ENCODE data around the gene ADCY5.

Gene ADCY5

DNA sequence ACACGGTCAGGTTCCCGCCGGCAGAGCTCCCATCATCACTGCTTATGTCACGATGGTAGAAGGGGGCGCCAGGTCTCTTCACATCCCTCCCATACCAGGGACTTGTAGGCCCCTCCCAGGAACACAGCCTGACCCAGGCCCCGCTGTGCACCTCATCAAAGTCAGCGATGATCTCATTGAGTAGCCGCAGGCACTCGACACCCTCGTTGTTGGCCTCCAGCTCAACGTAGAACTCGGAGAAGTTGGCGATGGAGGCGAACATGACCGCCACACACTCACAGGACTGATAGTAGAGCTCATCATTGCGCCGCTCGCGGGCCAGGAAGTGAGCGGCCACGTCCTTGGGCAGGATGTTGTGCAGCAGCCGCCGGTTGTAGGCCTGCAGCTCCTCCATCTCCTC, 157.9 kb downstream of the ADCY5 start:
- no peaks in the 10 kb centered on the region for H3K27me3 ChIP-seq (ENCODE audit: low read depth, low read length)
- H3K4me3 ChIP-seq (ENCODE audit: low read depth in 1 of 2, low read length in 2 of 2): no peak overlapping the region
- H3K4me1 ChIP-seq (ENCODE audit: control insufficient read depth in 1 of 2, insufficient read depth in 2 of 2, low read length in 2 of 2): no peaks in the 10 kb centered on the region
- H3K9me3 ChIP-seq (ENCODE audit: control insufficient read depth in 1 of 2, low read length in 2 of 2): no peaks in the 10 kb centered on the region
- H3K36me3 ChIP-seq (ENCODE audit: control insufficient read depth in 1 of 2, insufficient read depth in 2 of 2, low read length in 2 of 2): peaks cover 0 to 61% of the 10 kb centered on the region in 2 donors
- H3K27ac ChIP-seq (ENCODE audit: low read length): no peak overlapping the region

DNA sequence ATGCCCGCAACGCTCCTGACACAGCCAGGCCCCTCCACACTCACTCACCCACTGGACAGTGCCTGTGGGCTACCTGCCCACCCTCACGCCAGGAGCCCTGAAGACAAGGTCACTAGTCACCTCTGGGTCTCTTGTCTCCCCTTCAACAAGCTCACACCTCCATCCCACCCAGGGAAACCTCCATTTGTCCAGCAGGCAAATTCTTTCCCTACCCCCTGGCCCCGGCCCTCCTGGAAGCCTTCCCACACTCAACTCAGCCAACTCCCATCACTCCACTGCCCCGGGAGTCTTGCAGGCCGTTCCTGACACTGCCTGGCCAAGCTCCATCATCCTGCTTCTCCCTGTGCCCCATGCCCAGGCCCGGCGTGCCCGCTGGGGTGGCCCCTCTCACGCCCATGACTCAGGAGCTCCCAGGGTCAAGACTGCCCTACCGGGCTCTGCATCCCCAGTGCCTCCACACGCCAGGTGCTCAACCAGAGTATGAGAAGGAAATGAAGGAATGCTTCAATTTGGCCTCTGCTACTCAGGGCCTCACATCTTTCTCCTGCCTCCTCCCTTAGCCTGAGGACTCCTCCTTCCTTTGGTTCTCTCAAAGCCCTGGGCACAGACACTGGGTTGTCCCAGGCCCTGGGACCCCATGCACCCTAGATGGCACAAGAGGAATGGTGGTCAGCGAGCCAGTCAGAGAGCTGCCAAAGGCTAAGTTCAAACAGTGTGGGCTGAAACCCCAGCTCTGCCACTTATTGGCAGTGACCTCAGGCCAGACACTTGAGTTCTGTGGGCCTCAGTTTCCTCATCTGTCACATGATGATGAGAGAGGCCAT, 158.6 kb downstream of the ADCY5 start:
- no peaks in the 10 kb centered on the region for H3K27me3 ChIP-seq (ENCODE audit: low read depth, low read length)
- H3K27ac ChIP-seq (ENCODE audit: low read length): no peak overlapping the region
- H3K36me3 ChIP-seq (ENCODE audit: control insufficient read depth in 1 of 2, insufficient read depth in 2 of 2, low read length in 2 of 2): peaks cover 0 to 68% of the 10 kb centered on the region in 2 donors
- H3K4me3 ChIP-seq (ENCODE audit: low read depth in 1 of 2, low read length in 2 of 2): no peak overlapping the region
- no peaks in the 10 kb centered on the region for H3K9me3 ChIP-seq (ENCODE audit: control insufficient read depth in 1 of 2, low read length in 2 of 2)
- no peaks in the 10 kb centered on the region for H3K4me1 ChIP-seq (ENCODE audit: control insufficient read depth in 1 of 2, insufficient read depth in 2 of 2, low read length in 2 of 2)

DNA sequence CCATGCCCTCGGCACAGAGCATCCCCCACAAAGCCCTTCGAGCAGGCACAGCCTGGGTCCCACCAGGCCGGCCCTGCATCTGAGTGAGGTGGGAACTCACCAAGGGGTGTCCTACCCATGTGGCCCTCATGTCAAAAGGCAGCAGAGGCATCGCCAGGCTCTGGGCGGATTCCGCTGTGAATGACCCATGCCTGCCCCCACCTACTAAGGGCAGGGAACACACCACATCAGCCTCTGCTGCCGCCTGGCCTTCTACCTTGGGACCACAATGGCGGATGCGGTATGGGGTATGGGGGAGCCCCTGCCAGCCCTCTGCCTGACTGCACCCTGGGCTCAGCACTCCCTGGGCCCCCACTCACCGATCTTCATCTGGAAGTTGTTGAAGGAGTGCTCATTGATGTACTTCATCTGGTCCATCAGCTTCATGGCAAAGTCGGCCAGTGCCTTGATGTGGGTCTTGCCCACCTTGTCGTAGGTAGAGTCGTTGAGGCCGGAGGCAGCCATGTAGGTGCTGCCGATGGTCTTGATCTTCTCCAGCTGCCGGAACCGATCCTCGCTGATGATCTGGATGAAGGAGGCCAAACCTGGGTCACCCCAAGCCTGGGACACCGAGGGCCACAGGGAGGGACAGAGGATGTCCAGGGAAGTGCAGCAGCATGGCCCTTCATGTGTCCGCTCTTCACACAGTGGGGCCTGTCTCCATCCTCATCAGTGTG, 159.3 kb downstream of the ADCY5 start:
- H3K36me3 ChIP-seq (ENCODE audit: control insufficient read depth in 1 of 2, insufficient read depth in 2 of 2, low read length in 2 of 2): peaks cover 0 to 68% of the 10 kb centered on the region in 2 donors

DNA sequence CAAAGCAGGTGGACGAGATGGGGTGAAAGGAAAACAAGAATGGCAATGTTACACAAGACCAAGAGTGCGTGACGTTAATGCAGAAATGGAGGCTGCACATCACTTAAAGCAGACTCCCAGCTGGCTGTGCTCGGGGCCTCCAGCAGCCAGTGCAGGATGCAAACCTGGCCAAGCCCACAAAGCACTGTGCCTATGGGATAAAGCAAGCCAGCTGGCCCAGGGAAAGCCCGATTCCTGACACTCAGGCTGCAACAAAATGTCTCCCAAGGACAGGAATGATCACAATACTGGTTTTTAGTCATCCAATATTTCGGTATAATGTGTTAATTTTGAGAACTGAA, 161.0 kb downstream of the ADCY5 start:
- Histone ChIP-seq H3K36me3 (ENCODE audit: control insufficient read depth in 1 of 2, insufficient read depth in 2 of 2, low read length in 2 of 2) (peaks cover 0 to 70% of the 10 kb centered on the region in 2 donors), H3K4me3 (ENCODE audit: low read depth in 1 of 2, low read length in 2 of 2) (no peak overlapping the region), H3K27ac (ENCODE audit: low read length) (no peak overlapping the region), H3K4me1 (ENCODE audit: control insufficient read depth in 1 of 2, insufficient read depth in 2 of 2, low read length in 2 of 2) (no peaks in the 10 kb centered on the region), H3K27me3 (ENCODE audit: low read depth, low read length) (no peaks in the 10 kb centered on the region), H3K9me3 (ENCODE audit: control insufficient read depth in 1 of 2, low read length in 2 of 2) (no peaks in the 10 kb centered on the region)

More for the DNA sequence above, 159.3 kb downstream of the ADCY5 start:
- Histone ChIP-seq H3K9me3 (ENCODE audit: control insufficient read depth in 1 of 2, low read length in 2 of 2) (no peaks in the 10 kb centered on the region), H3K4me1 (ENCODE audit: control insufficient read depth in 1 of 2, insufficient read depth in 2 of 2, low read length in 2 of 2) (no peaks in the 10 kb centered on the region), H3K27ac (ENCODE audit: low read length) (no peak overlapping the region), H3K4me3 (ENCODE audit: low read depth in 1 of 2, low read length in 2 of 2) (no peak overlapping the region), H3K27me3 (ENCODE audit: low read depth, low read length) (no peaks in the 10 kb centered on the region)

DNA sequence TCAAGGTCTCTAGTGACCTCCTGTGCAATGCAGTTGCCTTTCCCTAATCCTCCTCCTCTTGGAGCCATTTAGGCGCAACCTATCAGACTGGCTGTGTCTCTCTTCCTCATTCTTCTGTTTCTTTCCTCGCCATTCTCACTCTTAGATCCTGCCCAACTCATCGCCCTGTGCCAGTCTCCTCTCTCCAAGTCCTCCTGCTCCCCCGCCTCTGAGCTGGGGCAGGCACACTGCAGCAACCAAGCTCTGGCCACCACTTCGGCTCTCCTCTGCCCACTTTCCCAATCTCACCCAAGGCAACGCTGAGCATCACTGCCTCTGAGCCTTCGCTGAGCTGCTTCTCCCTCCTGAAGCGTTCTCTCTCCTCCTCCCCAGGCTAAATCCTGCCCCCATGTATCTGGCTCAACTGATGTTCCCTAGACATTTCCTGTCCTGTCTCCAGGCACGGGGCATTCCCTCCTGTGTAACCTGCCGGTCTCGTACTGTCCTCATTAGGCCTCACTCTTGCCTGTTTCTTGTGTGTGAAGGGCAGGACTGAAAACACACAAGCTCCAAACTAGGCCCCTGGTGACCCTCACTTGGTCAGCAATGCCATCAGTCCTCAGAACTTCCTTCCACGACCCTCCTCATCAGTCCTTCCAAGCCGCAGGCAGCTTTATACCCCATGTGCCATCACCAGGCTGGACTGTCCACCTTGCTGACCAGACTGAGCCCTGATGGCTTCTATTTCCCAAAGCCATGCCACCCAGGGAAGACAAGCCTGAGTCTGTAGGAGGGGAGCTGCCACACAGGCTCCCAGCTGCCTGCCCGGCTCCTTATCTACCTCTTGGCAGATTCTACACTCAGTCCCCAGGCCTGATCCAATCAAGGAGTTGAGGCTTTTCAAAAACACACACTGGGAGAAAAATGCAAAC, 161.6 kb downstream of the ADCY5 start:
- Histone ChIP-seq H3K27me3 (ENCODE audit: low read depth, low read length) (no peaks in the 10 kb centered on the region), H3K36me3 (ENCODE audit: control insufficient read depth in 1 of 2, insufficient read depth in 2 of 2, low read length in 2 of 2) (peaks cover 0 to 70% of the 10 kb centered on the region in 2 donors), H3K27ac (ENCODE audit: low read length) (no peak overlapping the region), H3K4me3 (ENCODE audit: low read depth in 1 of 2, low read length in 2 of 2) (no peak overlapping the region), H3K9me3 (ENCODE audit: control insufficient read depth in 1 of 2, low read length in 2 of 2) (no peaks in the 10 kb centered on the region), H3K4me1 (ENCODE audit: control insufficient read depth in 1 of 2, insufficient read depth in 2 of 2, low read length in 2 of 2) (no peaks in the 10 kb centered on the region)

DNA sequence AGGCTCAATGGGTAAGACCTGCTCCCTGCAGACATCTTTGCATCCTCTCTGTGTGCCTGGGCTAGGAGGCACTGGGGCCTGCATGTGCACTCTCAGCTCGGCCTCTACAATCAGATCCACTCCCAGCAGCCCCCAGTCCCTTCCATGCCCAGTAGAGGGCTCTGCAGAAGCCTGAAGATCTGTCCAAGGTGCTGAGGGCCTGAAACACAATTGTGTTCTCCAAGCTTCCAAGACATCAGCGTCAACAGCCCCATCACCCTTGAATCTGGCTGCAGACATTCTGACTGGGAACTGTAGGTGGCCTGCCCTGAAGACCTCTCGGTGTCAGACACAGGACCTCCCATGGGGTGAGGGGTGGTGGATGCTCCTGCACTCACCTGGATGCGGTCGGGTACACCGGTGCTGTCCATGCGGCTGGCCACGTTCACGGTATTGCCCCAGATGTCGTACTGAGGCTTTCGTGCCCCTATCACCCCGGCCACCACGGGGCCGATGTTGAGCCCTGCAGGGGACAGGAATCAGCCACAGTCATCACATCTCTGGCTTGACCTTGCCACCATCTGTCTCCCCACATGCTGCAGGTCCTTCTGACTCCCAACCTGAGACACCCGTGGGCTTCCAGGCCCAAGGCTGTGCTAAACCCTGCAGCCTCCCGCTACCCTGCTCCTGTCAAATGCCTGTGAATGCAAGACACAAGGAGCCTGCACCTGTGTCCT, 162.4 kb downstream of the ADCY5 start:
- H3K27me3 ChIP-seq (ENCODE audit: low read depth, low read length): no peaks in the 10 kb centered on the region
- peaks cover 0 to 69% of the 10 kb centered on the region in 2 donors for H3K36me3 ChIP-seq (ENCODE audit: control insufficient read depth in 1 of 2, insufficient read depth in 2 of 2, low read length in 2 of 2)
- H3K4me1 ChIP-seq (ENCODE audit: control insufficient read depth in 1 of 2, insufficient read depth in 2 of 2, low read length in 2 of 2): no peaks in the 10 kb centered on the region
- H3K4me3 ChIP-seq (ENCODE audit: low read depth in 1 of 2, low read length in 2 of 2): no peak overlapping the region
- H3K27ac ChIP-seq (ENCODE audit: low read length): no peak overlapping the region
- no peaks in the 10 kb centered on the region for H3K9me3 ChIP-seq (ENCODE audit: control insufficient read depth in 1 of 2, low read length in 2 of 2)

DNA sequence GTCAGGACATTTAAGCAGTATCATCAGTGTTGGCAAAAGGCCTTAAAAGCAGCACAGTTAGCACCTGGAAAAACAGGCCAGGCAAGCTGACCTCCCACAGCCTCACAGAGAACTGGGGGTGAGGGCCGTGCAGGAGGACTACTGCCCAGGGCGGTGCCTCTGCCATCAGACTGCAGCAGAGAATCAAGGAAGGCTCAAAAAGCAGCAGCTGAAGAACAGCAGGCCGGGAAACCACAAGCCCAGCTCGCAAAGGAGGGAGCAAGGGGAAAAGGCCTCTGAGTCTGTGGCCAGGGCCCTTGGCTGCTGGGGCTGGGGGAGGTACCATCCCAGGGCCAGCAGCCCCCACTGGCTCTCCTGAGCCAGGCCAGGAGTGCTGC, 163.0 kb downstream of the ADCY5 start:
- Histone ChIP-seq H3K4me1 (ENCODE audit: control insufficient read depth in 1 of 2, insufficient read depth in 2 of 2, low read length in 2 of 2) (no peaks in the 10 kb centered on the region), H3K27ac (ENCODE audit: low read length) (no peak overlapping the region), H3K4me3 (ENCODE audit: low read depth in 1 of 2, low read length in 2 of 2) (no peak overlapping the region), H3K27me3 (ENCODE audit: low read depth, low read length) (no peaks in the 10 kb centered on the region), H3K9me3 (ENCODE audit: control insufficient read depth in 1 of 2, low read length in 2 of 2) (no peaks in the 10 kb centered on the region), H3K36me3 (ENCODE audit: control insufficient read depth in 1 of 2, insufficient read depth in 2 of 2, low read length in 2 of 2) (peaks cover 0 to 64% of the 10 kb centered on the region in 2 donors)

DNA sequence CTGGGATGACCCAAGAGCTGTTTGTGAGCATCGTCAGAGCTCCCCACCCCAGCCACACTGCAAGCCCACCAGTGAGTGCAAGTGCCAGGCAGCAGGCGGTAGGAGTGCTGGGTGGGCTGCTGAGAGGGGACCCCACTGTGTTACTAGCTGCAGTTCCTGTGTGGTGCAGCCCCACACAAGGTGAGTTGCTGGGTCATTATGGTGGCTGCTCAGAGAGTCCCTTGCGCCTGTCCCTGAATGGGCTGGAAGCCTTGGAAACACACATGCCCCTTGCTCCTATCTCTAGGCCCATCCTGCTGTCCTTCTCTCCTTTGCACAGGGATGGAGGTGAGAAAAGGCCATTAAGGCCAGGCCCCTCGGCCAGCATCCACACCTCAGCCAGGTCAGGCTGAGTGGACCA, 163.4 kb downstream of the ADCY5 start:
- peaks cover 0 to 59% of the 10 kb centered on the region in 2 donors for H3K36me3 ChIP-seq (ENCODE audit: control insufficient read depth in 1 of 2, insufficient read depth in 2 of 2, low read length in 2 of 2)
- H3K9me3 ChIP-seq (ENCODE audit: control insufficient read depth in 1 of 2, low read length in 2 of 2): no peaks in the 10 kb centered on the region
- H3K4me3 ChIP-seq (ENCODE audit: low read depth in 1 of 2, low read length in 2 of 2): no peak overlapping the region
- H3K4me1 ChIP-seq (ENCODE audit: control insufficient read depth in 1 of 2, insufficient read depth in 2 of 2, low read length in 2 of 2): no peaks in the 10 kb centered on the region
- H3K27me3 ChIP-seq (ENCODE audit: low read depth, low read length): no peaks in the 10 kb centered on the region
- no peak overlapping the region for H3K27ac ChIP-seq (ENCODE audit: low read length)

DNA sequence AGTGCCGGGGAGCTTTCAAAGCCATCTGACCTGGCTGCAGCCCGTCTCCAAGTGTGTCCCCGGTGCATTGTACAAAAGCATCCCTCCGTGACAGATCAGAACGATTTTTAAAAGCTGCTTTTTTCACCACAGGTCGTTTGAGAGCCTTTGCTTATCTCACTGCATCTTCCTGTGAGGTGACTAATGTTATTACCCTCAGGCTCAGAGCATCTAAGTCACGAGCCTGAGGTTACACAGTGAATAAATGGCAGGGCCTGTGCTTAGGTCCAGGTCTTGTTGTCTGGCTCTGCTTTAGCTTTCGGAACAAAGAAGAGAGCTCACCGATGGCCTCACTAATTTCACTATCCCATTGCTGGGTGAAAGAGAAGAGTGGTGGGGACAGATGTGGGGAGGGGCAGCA, 163.8 kb downstream of the ADCY5 start:
- H3K4me1 ChIP-seq (ENCODE audit: control insufficient read depth in 1 of 2, insufficient read depth in 2 of 2, low read length in 2 of 2): no peaks in the 10 kb centered on the region
- H3K27me3 ChIP-seq (ENCODE audit: low read depth, low read length): no peaks in the 10 kb centered on the region
- H3K9me3 ChIP-seq (ENCODE audit: control insufficient read depth in 1 of 2, low read length in 2 of 2): no peaks in the 10 kb centered on the region
- H3K4me3 ChIP-seq (ENCODE audit: low read depth in 1 of 2, low read length in 2 of 2): no peak overlapping the region
- H3K36me3 ChIP-seq (ENCODE audit: control insufficient read depth in 1 of 2, insufficient read depth in 2 of 2, low read length in 2 of 2): peaks cover 0 to 55% of the 10 kb centered on the region in 2 donors
- H3K27ac ChIP-seq (ENCODE audit: low read length): no peak overlapping the region

DNA sequence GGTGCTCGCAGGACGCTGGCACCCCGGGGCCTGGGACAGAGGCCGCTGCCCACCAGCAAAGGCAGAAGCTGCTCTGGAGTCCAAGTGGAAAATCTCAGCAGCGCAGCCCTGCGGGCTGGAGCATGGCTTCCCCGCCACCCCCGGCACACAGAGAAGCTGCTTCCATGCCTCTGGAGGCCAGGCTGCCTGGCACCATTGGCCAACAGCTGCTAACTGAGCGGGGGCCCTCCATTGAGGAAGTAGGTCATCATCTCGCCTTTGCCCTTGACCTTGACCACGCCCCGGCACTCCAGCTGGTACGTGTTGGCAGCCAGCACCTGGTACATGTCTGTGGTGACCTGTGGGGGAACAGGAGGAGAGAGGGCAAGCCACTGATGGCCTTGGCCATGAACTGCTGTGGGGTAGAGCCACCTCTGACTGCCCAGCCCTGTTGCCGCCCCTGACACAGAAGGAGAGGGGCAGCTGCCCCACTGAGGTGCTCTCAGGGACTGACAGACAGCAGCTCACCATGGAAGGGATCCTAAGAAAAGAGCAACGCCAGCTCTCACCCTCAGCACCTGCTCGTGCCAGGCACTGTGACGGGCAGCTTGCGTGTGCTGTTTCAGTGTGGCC, 164.4 kb downstream of the ADCY5 start:
- Histone ChIP-seq H3K4me1 (ENCODE audit: control insufficient read depth in 1 of 2, insufficient read depth in 2 of 2, low read length in 2 of 2) (no peaks in the 10 kb centered on the region), H3K27ac (ENCODE audit: low read length) (no peak overlapping the region), H3K36me3 (ENCODE audit: control insufficient read depth in 1 of 2, insufficient read depth in 2 of 2, low read length in 2 of 2) (peaks cover 0 to 49% of the 10 kb centered on the region in 2 donors), H3K27me3 (ENCODE audit: low read depth, low read length) (no peaks in the 10 kb centered on the region), H3K9me3 (ENCODE audit: control insufficient read depth in 1 of 2, low read length in 2 of 2) (no peaks in the 10 kb centered on the region), H3K4me3 (ENCODE audit: low read depth in 1 of 2, low read length in 2 of 2) (no peak overlapping the region)

Data from muscle layer of duodenum (tissue), 2 donors.